ENCODE results near the gene HDAC4. TPM values are rescaled to one million over a fixed set of nuclear protein-coding genes. Genes with fewer than 3 reads are reported as not detected.
"Not testable (repeated sequence)": the region's sequence is repeated elsewhere in the genome, so short reads cannot be mapped to it uniquely, and the experiment has no call there.

The HDAC4 gene
- polyA plus RNA-seq, 3 donors = 4.4 to 10.9 (median 5.6) TPM

- 94 to 95% (median 94%) methylated on average over 10 of the region's 10 CpGs for WGBS, 3 donors
- no peak overlapping the region for H3K27ac ChIP-seq (ENCODE audit: low read depth, low read length)
Measured at GRCh38 chr2:239178484-239178883, 222.3 kb downstream of the HDAC4 start.

GRCh38 chr2:239177908-239178307 is 222.9 kb downstream of the HDAC4 start:
- WGBS, 3 donors = 97 to 99% (median 98%) methylated on average over 17 of the region's 17 CpGs
- no peak overlapping the region for H3K27ac ChIP-seq (ENCODE audit: low read depth, low read length)

GRCh38 chr2:239177325-239177724 is 223.5 kb downstream of the HDAC4 start:
- H3K27ac ChIP-seq (ENCODE audit: low read depth, low read length) = no peak overlapping the region
- WGBS, 3 donors = 95 to 98% (median 97%) methylated on average over 11 of the region's 11 CpGs

GRCh38 chr2:239176138-239176803 is 224.5 kb downstream of the HDAC4 start:
- WGBS, 3 donors = 86 to 97% (median 89%) methylated on average over 15 to 20 of the region's 23 CpGs
- H3K27ac ChIP-seq (ENCODE audit: low read depth, low read length) = not testable (repeated sequence)

GRCh38 chr2:239175181-239175580 is 225.6 kb downstream of the HDAC4 start:
- 97 to 99% (median 98%) methylated on average over 11 of the region's 11 CpGs for WGBS, 3 donors
- no peak overlapping the region for H3K27ac ChIP-seq (ENCODE audit: low read depth, low read length)

GRCh38 chr2:239173301-239173700 is 227.5 kb downstream of the HDAC4 start:
- no peak overlapping the region for H3K27ac ChIP-seq (ENCODE audit: low read depth, low read length)
- WGBS, 3 donors = 65 to 97% (median 92%) methylated on average over 1 of the region's 1 CpG

GRCh38 chr2:239171643-239172042 is 229.2 kb downstream of the HDAC4 start:
- no peak overlapping the region for H3K27ac ChIP-seq (ENCODE audit: low read depth, low read length)

GRCh38 chr2:239169311-239170048 is 231.3 kb downstream of the HDAC4 start:
- H3K27ac ChIP-seq (ENCODE audit: low read depth, low read length) = no peak overlapping the region
- 97 to 98% (median 98%) methylated on average over 27 of the region's 27 CpGs for WGBS, 3 donors

GRCh38 chr2:239168575-239168974 is 232.2 kb downstream of the HDAC4 start:
- H3K27ac ChIP-seq (ENCODE audit: low read depth, low read length) = no peak overlapping the region
- WGBS, 3 donors = 96 to 98% (median 98%) methylated on average over 22 of the region's 22 CpGs

- WGBS, 3 donors = 94 to 96% (median 95%) methylated on average over 26 of the region's 26 CpGs
- no peak overlapping the region for H3K27ac ChIP-seq (ENCODE audit: low read depth, low read length)
Measured at GRCh38 chr2:239167766-239168444, 232.9 kb downstream of the HDAC4 start.

GRCh38 chr2:239167011-239167673 is 233.7 kb downstream of the HDAC4 start:
- no peak overlapping the region for H3K27ac ChIP-seq (ENCODE audit: low read depth, low read length)
- WGBS, 3 donors = 93 to 94% (median 94%) methylated on average over 15 of the region's 15 CpGs

- no peak overlapping the region for H3K27ac ChIP-seq (ENCODE audit: low read depth, low read length)
- 87 to 89% (median 88%) methylated on average over 17 of the region's 17 CpGs for WGBS, 3 donors
Measured at GRCh38 chr2:239166201-239166834, 234.5 kb downstream of the HDAC4 start.

- 96% methylated on average over 19 of the region's 19 CpGs for WGBS, 3 donors
- no peak overlapping the region for H3K27ac ChIP-seq (ENCODE audit: low read depth, low read length)
Measured at GRCh38 chr2:239165206-239165831, 235.5 kb downstream of the HDAC4 start.

- H3K27ac ChIP-seq (ENCODE audit: low read depth, low read length) = no peak overlapping the region
- 76 to 84% (median 84%) methylated on average over 16 of the region's 16 CpGs for WGBS, 3 donors
Measured at GRCh38 chr2:239164335-239164871, 236.4 kb downstream of the HDAC4 start.

- no peak overlapping the region for H3K27ac ChIP-seq (ENCODE audit: low read depth, low read length)
- 91 to 97% (median 94%) methylated on average over 19 to 20 of the region's 20 CpGs for WGBS, 3 donors
Measured at GRCh38 chr2:239163688-239164334, 237.0 kb downstream of the HDAC4 start.

GRCh38 chr2:239162976-239163687 is 237.7 kb downstream of the HDAC4 start:
- no peak overlapping the region for H3K27ac ChIP-seq (ENCODE audit: low read depth, low read length)
- 94 to 96% (median 96%) methylated on average over 26 to 28 of the region's 28 CpGs for WGBS, 3 donors
